Measurements from ENCODE around the gene PPP1R12B.
"Not testable (repeated sequence)": the region's sequence is repeated elsewhere in the genome, so short reads cannot be mapped to it uniquely, and the experiment has no call there.

GRCh38 chr1:202489101-202489500, 140.6 kb downstream of the PPP1R12B start:
- TF ChIP-seq CTCF (conservative IDR thresholded peaks at IDR 0.05; ENCODE audit: low read length); EZH2phosphoT487 (IDR thresholded peaks at IDR 0.05; ENCODE audit: borderline replicate concordance, low read depth, low read length): not testable (repeated sequence)

Measured in OCI-LY7 (cell line).